CD14-positive monocyte (primary cell): Measurements from ENCODE around the gene FXYD5. TPM values are rescaled to one million over a fixed set of nuclear protein-coding genes. Genes with fewer than 3 reads are reported as not detected.
"Not testable (repeated sequence)": the region's sequence is repeated elsewhere in the genome, so short reads cannot be mapped to it uniquely, and the experiment has no call there.

Experiments
- DNase-seq, 3 donors: peaks; one replicate each; pipeline ENCODE4 v3.0.0-alpha.2; 2011 to 2022
- H2AFZ ChIP-seq: 2 replicates; pipeline ENCODE4 v1.6.0; 2012; ENCODE audit warnings: mild to moderate bottlenecking, low read depth, low read length, inconsistent platforms; ENCODE audit not compliant: insufficient read depth, poor library complexity, severe bottlenecking
- H3K27ac ChIP-seq, 2 donors: 1 replicate in 1 of 2; 2 replicates in 1 of 2; pipeline ENCODE4 v1.5.1; 2012 to 2013; ENCODE audit warnings: low read length in 2 of 2, control low read depth in 1 of 2, inconsistent platforms in 1 of 2, low read depth in 1 of 2, mild to moderate bottlenecking in 1 of 2
- H3K27me3 ChIP-seq, 2 donors: one replicate each; pipeline versions ENCODE4 v1.6.0 to v1.6.1; 2011 to 2013; ENCODE audit warnings: low read length in 2 of 2; ENCODE audit not compliant: control insufficient read depth in 2 of 2, insufficient read depth in 2 of 2
- H3K36me3 ChIP-seq, 2 donors: replicated peaks in 1 of 2; 1 replicate in 1 of 2; 2 replicates in 1 of 2; pipeline versions ENCODE4 v1.5.1 to v1.6.1; 2012 to 2013; ENCODE audit warnings: low read length in 2 of 2, control low read depth in 1 of 2, inconsistent platforms in 1 of 2, mild to moderate bottlenecking in 1 of 2; ENCODE audit not compliant: insufficient read depth in 2 of 2, control insufficient read depth in 1 of 2
- H3K4me1 ChIP-seq, 2 donors: 1 replicate in 1 of 2; 2 replicates in 1 of 2; pipeline versions ENCODE4 v1.5.1 to v1.6.1; 2012 to 2013; ENCODE audit warnings: low read length in 2 of 2, control low read depth in 1 of 2, inconsistent platforms in 1 of 2, mild to moderate bottlenecking in 1 of 2, moderate library complexity in 1 of 2; ENCODE audit not compliant: insufficient read depth in 2 of 2, control insufficient read depth in 1 of 2
- H3K4me2 ChIP-seq: replicated peaks from 2 replicates; pipeline ENCODE3; 2012; ENCODE audit warnings: low read length, moderate library complexity, mild to moderate bottlenecking; ENCODE audit not compliant: poor library complexity, severe bottlenecking; ENCODE audit errors: extremely low read depth
- H3K4me3 ChIP-seq, 3 experiments: fragments of 200-600 bp in 1 of 3; sonication (generic) in 1 of 3; replicated peaks in 1 of 3; 1 replicate in 2 of 3; 2 replicates in 1 of 3; pipeline ENCODE4 v1.5.1; 2011 to 2013; ENCODE audit warnings: low read length in 3 of 3, mild to moderate bottlenecking in 3 of 3, control low read depth in 2 of 3, low read depth in 2 of 3, inconsistent platforms in 1 of 3, moderate library complexity in 1 of 3
- H3K79me2 ChIP-seq: 2 replicates; pipeline ENCODE4 v1.6.0; 2012; ENCODE audit warnings: mild to moderate bottlenecking, control low read depth, inconsistent platforms, low read length, moderate library complexity; ENCODE audit not compliant: insufficient read depth
- H3K9ac ChIP-seq: 2 replicates; pipeline ENCODE4 v1.6.0; 2017; ENCODE audit warnings: low read length, mild to moderate bottlenecking; ENCODE audit not compliant: insufficient read depth, poor library complexity, severe bottlenecking
- H3K9me3 ChIP-seq, 2 donors: replicated peaks in 1 of 2; 1 replicate in 1 of 2; 2 replicates in 1 of 2; pipeline versions ENCODE4 v1.5.1 to v1.6.1; 2012 to 2013; ENCODE audit warnings: low read length in 2 of 2, control low read depth in 1 of 2; ENCODE audit not compliant: control insufficient read depth in 1 of 2, insufficient read depth in 1 of 2
- H4K20me1 ChIP-seq: 2 replicates; pipeline ENCODE4 v1.6.0; 2012; ENCODE audit warnings: mild to moderate bottlenecking, low read length, control low read depth, moderate library complexity; ENCODE audit not compliant: insufficient read depth
- H3K27ac Mint-ChIP-seq, 7 donors: one replicate each; pipeline ENCODE4 v1.8.0; 2020; ENCODE audit warnings: mild to moderate bottlenecking in 7 of 7, mixed read lengths in 7 of 7, moderate library complexity in 6 of 7, inconsistent platforms in 2 of 7
- H3K27me3 Mint-ChIP-seq, 3 donors: one replicate each; pipeline ENCODE4 v1.8.0; 2021 to 2022; ENCODE audit warnings: low read depth in 3 of 3, mild to moderate bottlenecking in 3 of 3, mixed read lengths in 3 of 3, moderate library complexity in 3 of 3, inconsistent platforms in 1 of 3
- H3K36me3 Mint-ChIP-seq, 2 donors: one replicate each; pipeline ENCODE4 v1.8.0; 2020; ENCODE audit warnings: mixed read lengths in 2 of 2, inconsistent platforms in 1 of 2, mild to moderate bottlenecking in 1 of 2
- H3K4me1 Mint-ChIP-seq: one replicate; pipeline ENCODE4 v1.8.0; 2020; ENCODE audit warnings: mild to moderate bottlenecking, mixed read lengths
- H3K4me3 Mint-ChIP-seq, 2 donors: one replicate each; pipeline ENCODE4 v1.8.0; 2020; ENCODE audit warnings: mild to moderate bottlenecking in 2 of 2, mixed read lengths in 2 of 2, moderate library complexity in 1 of 2
- H3K9me3 Mint-ChIP-seq, 7 donors: one replicate each; pipeline ENCODE4 v1.8.0; 2020 to 2022; ENCODE audit warnings: mixed read lengths in 7 of 7, mild to moderate bottlenecking in 6 of 7, moderate library complexity in 6 of 7, inconsistent platforms in 2 of 7
- CTCF ChIP-seq: fragments of 200-600 bp; IDR thresholded peaks from one replicate; pipeline ENCODE4 v1.8.0; 2022; ENCODE audit warnings: antibody characterized with exemption, mild to moderate bottlenecking
- WGBS: methylation state at CpG from one replicate; pipeline ENCODE4 v1.1.5; 2013; ENCODE audit warnings: missing lambda C conversion rate; ENCODE audit not compliant: insufficient coverage; 5-methylcytosine and 5-hydroxymethylcytosine counted together
- intact Hi-C, 2 donors: fragments of 100-400 bp; cut with micrococcal nuclease; formaldehyde crosslinking; loops; one replicate each; pipeline versions ENCODE4 v1.15.0 to v1.15.1; 2023
- polyA plus RNA-seq, 3 donors: library from polyadenylated mRNA; depleted of rRNA in 1 of 3; unstranded in 2 of 3; stranded (reverse) in 1 of 3; fragments of 300-500 nt in 2 of 3; fragments of >200 nt in 1 of 3; fragmentation: Illumina TruSeq in 2 of 3; gene quantifications; 1 replicate in 2 of 3; 2 replicates in 1 of 3; pipeline ENCODE4 v1.2.3, GENCODE V29; 2012 to 2021

The FXYD5 gene
- polyA plus RNA-seq, 3 donors = 204 to 673 (median 312) TPM

GRCh38 chr19:35150445-35150844 lies 4.1 kb upstream of the FXYD5 start:
- H3K4me2 ChIP-seq = no peak overlapping the region
- peaks cover 0 to under 1% of the 10 kb centered on the region in 2 donors for H3K27me3 ChIP-seq
- WGBS = 87% methylated on average over 2 of the region's 2 CpGs
- no peak overlapping the region for H3K4me3 Mint-ChIP-seq
- H3K79me2 ChIP-seq = peaks cover 21% of the 10 kb centered on the region
- H3K36me3 Mint-ChIP-seq = peaks cover 0 to 12% of the 10 kb centered on the region in 2 donors
- H3K27ac Mint-ChIP-seq = peak overlapping the region in 1 of 7 donors; percentile 7
- peaks cover 5 to 15% (median 5%) of the 10 kb centered on the region in 3 donors for H3K27me3 Mint-ChIP-seq
- peaks cover 4% of the 10 kb centered on the region for H4K20me1 ChIP-seq
- H3K4me3 ChIP-seq = no peak overlapping the region
- H3K36me3 ChIP-seq = no peaks in the 10 kb centered on the region
- no peak for TF ChIP-seq CTCF
- H2AFZ ChIP-seq = no peak overlapping the region
- DNase-seq = no peak
- peaks cover 40 to 58% of the 10 kb centered on the region in 2 donors for H3K4me1 ChIP-seq
- H3K4me1 Mint-ChIP-seq = peaks cover 52% of the 10 kb centered on the region
- peaks cover 0 to 2% (median 0%) of the 10 kb centered on the region in 7 donors for H3K9me3 Mint-ChIP-seq
- H3K9ac ChIP-seq = no peak overlapping the region
- no peaks in the 10 kb centered on the region for H3K9me3 ChIP-seq
- H3K27ac ChIP-seq = no peak overlapping the region
- intact Hi-C loops = no loop called here

GRCh38 chr19:35151273-35152065 lies 3.1 kb upstream of the FXYD5 start:
- H3K9me3 Mint-ChIP-seq = peaks cover 0 to 2% (median 0%) of the 10 kb centered on the region in 7 donors
- H4K20me1 ChIP-seq = peaks cover 14% of the 10 kb centered on the region
- H3K36me3 ChIP-seq = peaks cover 0 to 2% of the 10 kb centered on the region in 2 donors
- 91% methylated on average over 12 of the region's 20 CpGs for WGBS
- peaks cover 5 to 13% (median 5%) of the 10 kb centered on the region in 3 donors for H3K27me3 Mint-ChIP-seq
- no peak for TF ChIP-seq CTCF
- H3K4me1 Mint-ChIP-seq = peaks cover 59% of the 10 kb centered on the region
- no peaks in the 10 kb centered on the region for H3K9me3 ChIP-seq
- peaks cover 31% of the 10 kb centered on the region for H3K79me2 ChIP-seq
- intact Hi-C loops = no loop called here
- H3K27ac Mint-ChIP-seq = peak overlapping the region in 1 of 7 donors; percentile 37
- peaks cover 8 to 20% of the 10 kb centered on the region in 2 donors for H3K36me3 Mint-ChIP-seq
- H3K4me3 ChIP-seq = no peak overlapping the region
- no peak overlapping the region for H3K9ac ChIP-seq
- no peak overlapping the region for H2AFZ ChIP-seq
- H3K4me3 Mint-ChIP-seq = no peak overlapping the region
- H3K4me1 ChIP-seq = peaks cover 49 to 66% of the 10 kb centered on the region in 2 donors
- H3K4me2 ChIP-seq = no peak overlapping the region
- H3K27me3 ChIP-seq = no peaks in the 10 kb centered on the region
- H3K27ac ChIP-seq = no peak overlapping the region
- no peak for DNase-seq

GRCh38 chr19:35153129-35153522 lies 1.4 kb upstream of the FXYD5 start:
- peak overlapping the region in 1 of 7 donors; percentile 97 for H3K27ac Mint-ChIP-seq
- Histone ChIP-seq H3K4me3 (peak overlapping the region in 1 of 3 experiments; percentile 89), H2AFZ (peak overlapping the region; percentile 91), H4K20me1 (peaks cover 31% of the 10 kb centered on the region), H3K36me3 (peaks cover 13 to 18% of the 10 kb centered on the region in 2 donors), H3K4me2 (peak overlapping the region; percentile 96), H3K4me1 (peaks cover 39 to 57% of the 10 kb centered on the region in 2 donors), H3K79me2 (peaks cover 47% of the 10 kb centered on the region)
- H3K27ac ChIP-seq, intact Hi-C loops, H3K27me3 ChIP-seq, H3K9ac ChIP-seq, H3K9me3 Mint-ChIP-seq, DNase-seq, H3K9me3 ChIP-seq: not testable (repeated sequence)
- WGBS = 84% methylated on average over 9 of the region's 10 CpGs
- H3K36me3 Mint-ChIP-seq = peaks cover 24 to 32% of the 10 kb centered on the region in 2 donors
- H3K4me1 Mint-ChIP-seq = peaks cover 50% of the 10 kb centered on the region
- H3K27me3 Mint-ChIP-seq = peaks cover 5 to 14% (median 5%) of the 10 kb centered on the region in 3 donors
- peak overlapping the region; percentile 99 to 100 for H3K4me3 Mint-ChIP-seq
